Prostate gland (tissue), 2 donors: Measurements from ENCODE around the gene SLC25A48.

Experiments used
- CTCF ChIP-seq, 4 experiments: fragments of 200-600 bp in 2 of 4; fragments of 450-650 bp in 2 of 4; sonication (generic) in 2 of 4; IDR thresholded peaks; 1 replicate in 3 of 4; 2 replicates in 1 of 4; pipeline ENCODE4 v1.5.1; 2016 to 2019; ENCODE audit warnings: antibody characterized with exemption in 4 of 4, mild to moderate bottlenecking in 2 of 4, moderate library complexity in 2 of 4
- POLR2A ChIP-seq: fragments of 450-650 bp; IDR thresholded peaks from one replicate; pipeline ENCODE4 v1.6.1; 2016; ENCODE audit warnings: antibody characterized with exemption, mild to moderate bottlenecking

- TF ChIP-seq CTCF (IDR thresholded peaks at IDR 0.05) (no peak), POLR2A (no peak)
These were observed 8.9 kb upstream of the SLC25A48 start for GRCh38 chr5:135825373-135826220.
